Stimulated activated naive CD4-positive, alpha-beta T cell (primary cell): ENCODE data around the gene TMPRSS9.

ENCODE experiments used
- DNase-seq, 6 experiments: peaks; one replicate each; lab custom pipeline; 2025; lab: John Stamatoyannopoulos, UW

The TMPRSS9 gene

GRCh38 chr19:2361246-2362045 lies 1.4 kb downstream of the TMPRSS9 start:
- no peak for DNase-seq

GRCh38 chr19:2362046-2362969 lies 2.2 kb downstream of the TMPRSS9 start:
- no peak for DNase-seq

- DNase-seq: no peak
Measured at GRCh38 chr19:2362970-2363300, 2.9 kb downstream of the TMPRSS9 start.

- no peak for DNase-seq
Measured at GRCh38 chr19:2363419-2363818, 3.4 kb downstream of the TMPRSS9 start.

GRCh38 chr19:2365201-2365970 lies 5.3 kb downstream of the TMPRSS9 start:
- DNase-seq: no peak

GRCh38 chr19:2371656-2372055 lies 11.6 kb downstream of the TMPRSS9 start:
- DNase-seq: no peak

- no peak for DNase-seq
Measured at GRCh38 chr19:2372076-2372612, 12.1 kb downstream of the TMPRSS9 start.

GRCh38 chr19:2374808-2375207 lies 14.7 kb downstream of the TMPRSS9 start:
- no peak for DNase-seq

GRCh38 chr19:2375353-2376121 lies 15.5 kb downstream of the TMPRSS9 start:
- no peak for DNase-seq

- DNase-seq: no peak
Measured at GRCh38 chr19:2376784-2377519, 16.9 kb downstream of the TMPRSS9 start.

GRCh38 chr19:2380567-2380966 lies 20.5 kb downstream of the TMPRSS9 start:
- DNase-seq: no peak

GRCh38 chr19:2381148-2381820 lies 21.2 kb downstream of the TMPRSS9 start:
- no peak for DNase-seq

GRCh38 chr19:2382530-2383222 lies 22.6 kb downstream of the TMPRSS9 start:
- no peak for DNase-seq

GRCh38 chr19:2385053-2385721 lies 25.1 kb downstream of the TMPRSS9 start:
- DNase-seq: peak in 2 of 6 experiments; percentile 6 to 30

- DNase-seq: no peak
Measured at GRCh38 chr19:2387367-2388288, 27.6 kb downstream of the TMPRSS9 start.

- DNase-seq: no peak
Measured at GRCh38 chr19:2389594-2389993, 29.5 kb downstream of the TMPRSS9 start.

GRCh38 chr19:2391118-2391725 lies 31.2 kb downstream of the TMPRSS9 start:
- peak in 4 of 6 experiments; percentile 19 to 57 (median 38) for DNase-seq
